ENCODE data around the gene ARSG.
"Not testable (repeated sequence)": the region's sequence is repeated elsewhere in the genome, so short reads cannot be mapped to it uniquely, and the experiment has no call there.

Gene ARSG

GRCh38 chr17:68320311-68320865 lies 29.1 kb downstream of the ARSG start:
- DNase-seq (ENCODE audit: low spot score in 2 of 2) = no peak
- in situ Hi-C loops (cut with MboI; ENCODE audit: low sequenced_read_pairs) = no loop called here
- H3K27me3 ChIP-seq (ENCODE audit: low read depth) = no peaks in the 10 kb centered on the region

GRCh38 chr17:68320943-68321555 lies 29.8 kb downstream of the ARSG start:
- no peak overlapping the region for H3K4me3 ChIP-seq
- H3K4me1 ChIP-seq = peaks cover 11% of the 10 kb centered on the region
- in situ Hi-C loops (cut with MboI; ENCODE audit: low sequenced_read_pairs) = no loop called here
- no peak for DNase-seq (ENCODE audit: low spot score in 2 of 2)
- H3K27me3 ChIP-seq (ENCODE audit: low read depth) = no peaks in the 10 kb centered on the region
- no peaks in the 10 kb centered on the region for H3K9me3 ChIP-seq
- H3K36me3 ChIP-seq (replicated peaks) = no peaks in the 10 kb centered on the region

More at GRCh38 chr17:68320311-68320865, 29.1 kb downstream of the ARSG start:
- Histone ChIP-seq H3K4me1 (peaks cover 11% of the 10 kb centered on the region), H3K9me3 (no peaks in the 10 kb centered on the region), H3K36me3 (replicated peaks) (no peaks in the 10 kb centered on the region), H3K4me3 (no peak overlapping the region)

GRCh38 chr17:68321556-68321954 lies 30.3 kb downstream of the ARSG start:
- no peaks in the 10 kb centered on the region for H3K27me3 ChIP-seq (ENCODE audit: low read depth)
- H3K9me3 ChIP-seq = no peaks in the 10 kb centered on the region
- DNase-seq (ENCODE audit: low spot score in 2 of 2) = no peak
- H3K4me1 ChIP-seq = peaks cover 10% of the 10 kb centered on the region
- H3K36me3 ChIP-seq (replicated peaks) = no peaks in the 10 kb centered on the region
- in situ Hi-C loops (cut with MboI; ENCODE audit: low sequenced_read_pairs) = no loop called here
- H3K4me3 ChIP-seq = no peak overlapping the region

DNA sequence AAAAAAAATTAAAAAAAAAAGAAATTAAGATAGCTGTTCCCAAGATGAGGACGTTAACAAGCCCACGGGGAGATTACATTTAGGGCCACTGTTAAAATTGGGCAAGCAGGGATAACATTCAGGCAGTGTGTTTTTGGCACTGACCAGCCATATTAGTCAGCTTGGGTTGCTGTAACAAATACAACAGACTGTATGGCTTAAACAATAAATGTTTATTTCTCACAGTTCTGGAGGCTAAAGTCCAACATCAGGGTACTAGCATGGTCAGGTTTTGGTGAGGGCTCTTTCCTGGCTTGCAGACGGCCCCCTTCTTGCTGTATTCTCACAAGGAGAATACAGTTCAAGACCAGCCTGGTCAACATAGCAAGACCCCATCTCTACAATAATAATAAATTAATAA lies 31.3 kb downstream of the ARSG start:
- Histone ChIP-seq H3K27me3 (ENCODE audit: low read depth) (no peaks in the 10 kb centered on the region), H3K9me3 (no peaks in the 10 kb centered on the region), H3K36me3 (replicated peaks) (no peaks in the 10 kb centered on the region), H3K4me3 (no peak overlapping the region), H3K4me1 (peaks cover 4% of the 10 kb centered on the region)
- in situ Hi-C loops (cut with MboI; ENCODE audit: low sequenced_read_pairs) = no loop called here
- no peak for DNase-seq (ENCODE audit: low spot score in 2 of 2)

GRCh38 chr17:68324114-68324513 lies 32.8 kb downstream of the ARSG start:
- Histone ChIP-seq H3K9me3 (no peaks in the 10 kb centered on the region), H3K4me1 (peaks cover 4% of the 10 kb centered on the region), H3K27me3 (ENCODE audit: low read depth) (no peaks in the 10 kb centered on the region), H3K4me3 (no peak overlapping the region), H3K36me3 (replicated peaks) (no peaks in the 10 kb centered on the region)
- no peak for DNase-seq (ENCODE audit: low spot score in 2 of 2)
- in situ Hi-C loops (cut with MboI; ENCODE audit: low sequenced_read_pairs) = no loop called here

DNA sequence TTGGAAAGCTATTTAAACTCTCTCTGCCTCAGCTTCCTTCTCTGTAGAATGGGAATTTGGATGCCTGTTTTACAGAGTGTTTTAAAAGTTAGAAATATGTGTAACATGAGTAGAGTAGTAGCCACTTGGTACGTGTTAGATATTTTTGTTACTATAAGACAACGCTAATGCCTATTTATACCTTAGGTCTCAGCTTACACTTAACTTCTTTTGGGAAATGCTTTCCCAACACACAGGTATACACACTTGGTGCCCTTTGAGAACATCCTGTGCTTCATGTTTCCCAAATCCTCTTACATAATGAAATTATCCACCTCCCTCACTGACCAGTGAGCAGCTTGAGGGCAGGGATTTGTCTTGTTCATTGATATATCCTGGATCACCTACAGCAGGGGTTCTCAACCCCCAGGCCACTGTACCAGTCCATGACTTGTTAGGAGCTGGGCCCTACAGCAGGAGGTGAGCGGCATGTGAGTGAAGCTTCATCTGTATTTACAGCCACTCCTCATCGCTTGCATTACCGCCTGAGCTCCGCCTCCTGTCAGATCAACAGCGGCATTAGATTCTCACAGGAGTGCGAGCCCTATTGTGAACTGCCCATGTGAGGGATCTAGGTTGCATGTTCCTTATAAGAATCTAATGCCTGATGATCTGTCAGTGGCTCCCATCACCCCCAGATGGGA lies 33.5 kb downstream of the ARSG start:
- DNase-seq (ENCODE audit: low spot score in 2 of 2) = no peak
- no peak overlapping the region for H3K4me3 ChIP-seq
- H3K4me1 ChIP-seq = peaks cover 4% of the 10 kb centered on the region
- H3K27me3 ChIP-seq (ENCODE audit: low read depth) = no peaks in the 10 kb centered on the region
- no peaks in the 10 kb centered on the region for H3K36me3 ChIP-seq (replicated peaks)
- H3K9me3 ChIP-seq = no peaks in the 10 kb centered on the region
- in situ Hi-C loops (cut with MboI; ENCODE audit: low sequenced_read_pairs) = no loop called here

GRCh38 chr17:68325961-68326360 lies 34.7 kb downstream of the ARSG start:
- DNase-seq (ENCODE audit: low spot score in 2 of 2) = no peak
- H3K27me3 ChIP-seq (ENCODE audit: low read depth) = no peaks in the 10 kb centered on the region
- H3K4me1 ChIP-seq = peaks cover 4% of the 10 kb centered on the region
- no peak overlapping the region for H3K4me3 ChIP-seq
- in situ Hi-C loops (cut with MboI; ENCODE audit: low sequenced_read_pairs) = no loop called here
- no peaks in the 10 kb centered on the region for H3K36me3 ChIP-seq (replicated peaks)
- peaks cover 3% of the 10 kb centered on the region; the same call in 1 of the 2 replicates for H3K9me3 ChIP-seq

- DNase-seq (ENCODE audit: low spot score in 2 of 2) = no peak
- Histone ChIP-seq H3K4me1 (peaks cover 4% of the 10 kb centered on the region), H3K9me3 (peaks cover 8% of the 10 kb centered on the region), H3K4me3 (no peak overlapping the region), H3K27me3 (ENCODE audit: low read depth) (no peaks in the 10 kb centered on the region), H3K36me3 (replicated peaks) (no peaks in the 10 kb centered on the region)
- in situ Hi-C loops (cut with MboI; ENCODE audit: low sequenced_read_pairs) = no loop called here
Observed at GRCh38 chr17:68326681-68327080, 35.4 kb downstream of the ARSG start.

DNA sequence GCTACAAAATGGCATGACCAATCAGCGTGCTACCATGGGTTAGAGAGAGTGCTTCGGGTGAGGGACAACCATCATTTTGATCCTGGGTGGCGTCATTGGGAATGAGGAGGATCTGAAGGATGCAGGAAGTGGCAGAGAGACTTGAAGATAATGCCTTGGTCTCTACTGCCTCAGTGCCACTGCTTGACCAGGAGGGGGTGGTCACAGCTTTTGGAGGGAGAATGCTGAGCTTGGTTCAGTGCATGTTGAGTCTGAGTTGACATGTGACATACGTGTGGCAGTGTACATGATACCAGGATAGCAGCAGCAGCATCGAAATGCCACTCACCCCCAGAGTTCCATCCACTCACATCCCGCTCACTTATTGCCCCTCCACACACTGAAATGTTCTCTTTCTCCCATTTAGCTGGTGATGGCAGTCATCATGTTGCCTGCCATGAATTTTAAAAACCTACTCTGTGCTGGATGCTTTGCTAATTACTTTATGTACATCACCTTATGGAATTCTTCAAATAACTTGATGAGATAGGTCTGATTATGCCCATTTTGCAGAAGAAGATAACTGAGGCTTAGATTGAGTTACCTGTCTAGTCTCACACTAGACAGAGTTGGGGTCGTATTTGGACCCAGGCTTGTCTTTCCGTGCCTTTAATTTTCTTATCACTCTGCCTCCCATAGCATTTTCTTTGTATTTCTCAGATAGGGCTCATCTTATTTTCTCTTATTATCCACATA lies 36.7 kb downstream of the ARSG start:
- DNase-seq (ENCODE audit: low spot score in 2 of 2) = no peak
- Histone ChIP-seq H3K9me3 (peaks cover 18% of the 10 kb centered on the region), H3K36me3 (replicated peaks) (no peaks in the 10 kb centered on the region), H3K4me1 (no peaks in the 10 kb centered on the region), H3K27me3 (ENCODE audit: low read depth) (no peaks in the 10 kb centered on the region), H3K4me3 (no peak overlapping the region)
- in situ Hi-C loops (cut with MboI; ENCODE audit: low sequenced_read_pairs) = no loop called here

GRCh38 chr17:68328676-68329075 lies 37.4 kb downstream of the ARSG start:
- Histone ChIP-seq H3K4me1 (no peaks in the 10 kb centered on the region), H3K9me3 (peaks cover 18% of the 10 kb centered on the region), H3K4me3 (no peak overlapping the region), H3K36me3 (replicated peaks) (no peaks in the 10 kb centered on the region), H3K27me3 (ENCODE audit: low read depth) (no peaks in the 10 kb centered on the region)
- in situ Hi-C loops (cut with MboI; ENCODE audit: low sequenced_read_pairs) = no loop called here
- DNase-seq (ENCODE audit: low spot score in 2 of 2) = no peak

- no peaks in the 10 kb centered on the region for H3K36me3 ChIP-seq (replicated peaks)
- no peaks in the 10 kb centered on the region for H3K4me1 ChIP-seq
- peaks cover 18% of the 10 kb centered on the region for H3K9me3 ChIP-seq
- in situ Hi-C loops (cut with MboI; ENCODE audit: low sequenced_read_pairs) = no loop called here
- no peak for DNase-seq (ENCODE audit: low spot score in 2 of 2)
- no peak overlapping the region for H3K4me3 ChIP-seq
- H3K27me3 ChIP-seq (ENCODE audit: low read depth) = no peaks in the 10 kb centered on the region
Observed at GRCh38 chr17:68329331-68329730, 38.0 kb downstream of the ARSG start.

- in situ Hi-C loops (cut with MboI; ENCODE audit: low sequenced_read_pairs); H3K36me3 ChIP-seq (replicated peaks); H3K27me3 ChIP-seq (ENCODE audit: low read depth); H3K4me3 ChIP-seq; H3K4me1 ChIP-seq: not testable (repeated sequence)
- H3K9me3 ChIP-seq = peaks cover 18% of the 10 kb centered on the region
- peak in 1 of 2 experiments; percentile 27 for DNase-seq (ENCODE audit: low spot score in 2 of 2)
Observed at GRCh38 chr17:68331932-68332331, 40.6 kb downstream of the ARSG start.

DNA sequence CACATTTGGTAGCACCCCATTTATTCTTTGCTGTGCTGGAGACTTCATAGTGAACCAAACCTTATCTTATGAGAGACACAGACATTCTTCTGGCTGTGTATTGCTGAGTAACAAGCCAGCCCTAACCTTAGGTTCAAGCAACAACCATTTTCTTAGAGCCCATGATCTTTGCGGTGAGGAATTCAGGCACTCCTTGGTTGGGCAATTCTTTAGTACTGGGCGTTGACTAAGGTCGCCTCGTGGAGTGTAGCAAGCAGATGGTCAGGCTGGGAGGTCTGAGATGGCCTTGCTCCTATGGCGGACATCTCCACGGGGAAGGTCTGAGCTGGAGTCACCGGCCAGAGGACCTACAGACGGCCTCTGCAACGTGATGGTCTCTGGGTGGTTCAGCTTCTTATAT lies 43.1 kb downstream of the ARSG start:
- Histone ChIP-seq H3K36me3 (replicated peaks) (no peaks in the 10 kb centered on the region), H3K9me3 (peaks cover 18% of the 10 kb centered on the region), H3K4me3 (no peak overlapping the region), H3K27me3 (ENCODE audit: low read depth) (no peaks in the 10 kb centered on the region), H3K4me1 (no peaks in the 10 kb centered on the region)
- in situ Hi-C loops (cut with MboI; ENCODE audit: low sequenced_read_pairs) = no loop called here
- DNase-seq (ENCODE audit: low spot score in 2 of 2) = no peak

DNA sequence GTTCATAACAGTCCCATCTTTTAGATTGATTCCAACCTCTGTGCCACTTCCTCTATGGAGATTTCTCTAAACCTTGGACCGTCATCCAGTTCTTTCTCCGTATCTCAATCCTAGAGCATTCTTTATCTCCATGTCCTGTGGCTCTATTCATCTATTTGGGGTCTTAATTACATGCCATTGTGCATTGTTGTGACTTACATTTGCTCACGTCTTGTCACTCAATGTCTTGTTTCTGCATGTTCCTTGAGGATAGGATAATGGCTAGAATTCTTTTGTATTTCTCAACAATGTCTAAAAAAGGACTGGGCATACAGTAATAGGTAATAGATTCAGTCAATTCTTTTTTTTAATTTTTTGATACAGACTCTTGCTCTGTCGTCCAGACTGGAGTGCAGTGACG lies 50.2 kb downstream of the ARSG start:
- DNase-seq (ENCODE audit: low spot score in 2 of 2) = no peak
- Histone ChIP-seq H3K4me1 (no peaks in the 10 kb centered on the region), H3K27me3 (ENCODE audit: low read depth) (no peaks in the 10 kb centered on the region), H3K9me3 (no peaks in the 10 kb centered on the region), H3K36me3 (replicated peaks) (no peaks in the 10 kb centered on the region), H3K4me3 (no peak overlapping the region)
- in situ Hi-C loops (cut with MboI; ENCODE audit: low sequenced_read_pairs) = no loop called here

All from HAP-1 (cell line).